WTC11 (cell line): ENCODE results near the gene HOXB3. TPM values are rescaled to one million over a fixed set of nuclear protein-coding genes. Genes with fewer than 3 reads are reported as not detected.

ENCODE experiments used
- ATAC-seq: fragments of 200-7000 bp; cut with Tn5 transposase; 2 replicates; pipeline ENCODE4 v1.10.0; 2021; ENCODE audit warnings: mild to moderate bottlenecking, moderate library complexity
- CTCF ChIA-PET: fragments of 300-600 bp; sonication (Branson Sonifier 250); formaldehyde crosslinking; loops from one replicate; lab custom pipeline; 2021; ENCODE audit warnings: antibody characterized with exemption; lab: Charles Lee
- POLR2A ChIA-PET: fragments of 350-600 bp; sonication (Branson Sonifier 250); formaldehyde crosslinking; loops from one replicate; lab custom pipeline; 2021; ENCODE audit warnings: antibody characterized with exemption; lab: Charles Lee
- DNase-seq: peaks from one replicate; pipeline ENCODE4 v3.0.0; 2021; ENCODE audit warnings: low spot score
- H3K27ac Mint-ChIP-seq: 2 replicates; pipeline ENCODE4 v1.8.0; 2021; ENCODE audit warnings: mixed read lengths
- H3K27me3 Mint-ChIP-seq: 2 replicates; pipeline ENCODE4 v1.8.0; 2021; ENCODE audit warnings: low read depth, mild to moderate bottlenecking, moderate library complexity, mixed read lengths
- H3K36me3 Mint-ChIP-seq: 2 replicates; pipeline ENCODE4 v1.8.0; 2021; ENCODE audit warnings: mixed read lengths
- H3K4me1 Mint-ChIP-seq: 2 replicates; pipeline ENCODE4 v1.8.0; 2022; ENCODE audit warnings: mixed read lengths
- H3K4me3 Mint-ChIP-seq: 2 replicates; pipeline ENCODE4 v1.8.0; 2021; ENCODE audit warnings: mild to moderate bottlenecking, moderate library complexity, mixed read lengths
- H3K9me3 Mint-ChIP-seq: 2 replicates; pipeline ENCODE4 v1.8.0; 2021; ENCODE audit warnings: mixed read lengths
- ESRRA ChIP-seq: sonication (generic); formaldehyde crosslinking; IDR thresholded peaks from 2 replicates; pipeline ENCODE4 v1.8.1; 2022; ENCODE audit warnings: mild to moderate bottlenecking, missing genetic modification reagents, borderline replicate concordance
- FOXJ3 ChIP-seq: sonication (generic); formaldehyde crosslinking; IDR thresholded peaks from 2 replicates; pipeline ENCODE4 v1.9.0; 2021; ENCODE audit warnings: missing genetic modification reagents, mild to moderate bottlenecking, borderline replicate concordance
- FOXP1 ChIP-seq: sonication (generic); formaldehyde crosslinking; IDR thresholded peaks from 2 replicates; pipeline ENCODE4 v1.8.0; 2022; ENCODE audit warnings: missing genetic modification reagents, mild to moderate bottlenecking, moderate library complexity, borderline replicate concordance
- GABPB1 ChIP-seq: sonication (generic); formaldehyde crosslinking; IDR thresholded peaks from 2 replicates; pipeline ENCODE4 v1.8.1; 2023; ENCODE audit warnings: mild to moderate bottlenecking, missing genetic modification reagents
- IRF2 ChIP-seq: sonication (generic); formaldehyde crosslinking; IDR thresholded peaks from 2 replicates; pipeline ENCODE4 v1.8.0; 2022; ENCODE audit warnings: low read depth, missing genetic modification reagents, borderline replicate concordance
- NFATC4 ChIP-seq: fragments of 250-450 bp; sonication (Bioruptor Pico); IDR thresholded peaks from 2 replicates; pipeline ENCODE4 v1.9.0; 2021; ENCODE audit warnings: mild to moderate bottlenecking
- NFYB ChIP-seq: sonication (generic); formaldehyde crosslinking; conservative IDR thresholded peaks from 2 replicates; pipeline ENCODE4 v1.8.0; 2022; ENCODE audit warnings: low read depth, missing genetic modification reagents
- NR3C1 ChIP-seq: sonication (generic); formaldehyde crosslinking; conservative IDR thresholded peaks from 2 replicates; pipeline ENCODE4 v1.8.1; 2023; ENCODE audit warnings: low read depth, mild to moderate bottlenecking, missing genetic modification reagents
- RORB ChIP-seq: fragments of 250-450 bp; sonication (Bioruptor Pico); IDR thresholded peaks from 2 replicates; pipeline ENCODE4 v1.9.0; 2021; ENCODE audit warnings: mild to moderate bottlenecking
- TEAD4 ChIP-seq: sonication (generic); formaldehyde crosslinking; IDR thresholded peaks from 2 replicates; pipeline ENCODE4 v1.8.0; 2022; ENCODE audit warnings: mild to moderate bottlenecking, missing genetic modification reagents
- ZBTB21 ChIP-seq: sonication (generic); formaldehyde crosslinking; IDR thresholded peaks from 2 replicates; pipeline ENCODE4 v1.8.1; 2023; ENCODE audit warnings: mild to moderate bottlenecking, missing genetic modification reagents, borderline replicate concordance
- ZNF121 ChIP-seq: sonication (generic); formaldehyde crosslinking; IDR thresholded peaks from 2 replicates; pipeline ENCODE4 v1.8.0; 2023; ENCODE audit warnings: missing genetic modification reagents
- ZNF138 ChIP-seq: sonication (generic); formaldehyde crosslinking; conservative IDR thresholded peaks from 2 replicates; pipeline ENCODE4 v1.8.1; 2022; ENCODE audit warnings: mild to moderate bottlenecking, moderate library complexity, missing genetic modification reagents
- ZNF416 ChIP-seq: fragments of 250-450 bp; sonication (Bioruptor Pico); IDR thresholded peaks from 2 replicates; pipeline ENCODE4 v1.9.0; 2021; ENCODE audit warnings: mild to moderate bottlenecking, inconsistent platforms
- ZSCAN18 ChIP-seq: fragments of 250-450 bp; sonication (Bioruptor Pico); IDR thresholded peaks from 2 replicates; pipeline ENCODE4 v2.1.2; 2022; ENCODE audit warnings: mild to moderate bottlenecking, moderate library complexity
- total RNA-seq: library from RNA; stranded (reverse); gene quantifications from 3 replicates; pipeline ENCODE4 v1.2.3, GENCODE V29; 2021
- TF ChIP-seq, protein P1 (sequence below): sonication (generic); formaldehyde crosslinking; IDR thresholded peaks from 2 replicates; pipeline ENCODE4 v1.8.1; 2023; ENCODE audit warnings: mild to moderate bottlenecking, missing genetic modification reagents
- TF ChIP-seq, protein P2 (sequence below): sonication (generic); formaldehyde crosslinking; IDR thresholded peaks from 2 replicates; pipeline ENCODE4 v1.8.1; 2022; ENCODE audit warnings: mild to moderate bottlenecking, moderate library complexity, missing genetic modification reagents
- TF ChIP-seq, protein P3 (sequence below): sonication (generic); formaldehyde crosslinking; IDR thresholded peaks from 2 replicates; pipeline ENCODE4 v1.8.1; 2022; ENCODE audit warnings: low read depth, missing genetic modification reagents, borderline replicate concordance
- TF ChIP-seq, protein P4 (sequence below): sonication (generic); formaldehyde crosslinking; conservative IDR thresholded peaks from 2 replicates; pipeline ENCODE4 v1.8.1; 2023; ENCODE audit warnings: mild to moderate bottlenecking, low read depth, missing genetic modification reagents, moderate library complexity
- TF ChIP-seq, protein P5 (sequence below): fragments of 250-450 bp; sonication (Bioruptor Pico); IDR thresholded peaks from 2 replicates; pipeline ENCODE4 v1.9.0; 2021; ENCODE audit warnings: moderate library complexity, mild to moderate bottlenecking, inconsistent platforms, borderline replicate concordance
- TF ChIP-seq, protein P6 (sequence below): sonication (generic); formaldehyde crosslinking; IDR thresholded peaks from 2 replicates; pipeline ENCODE4 v1.8.1; 2023; ENCODE audit warnings: mild to moderate bottlenecking, missing genetic modification reagents, moderate library complexity
- TF ChIP-seq, protein P7 (sequence below): sonication (generic); formaldehyde crosslinking; IDR thresholded peaks from 2 replicates; pipeline ENCODE4 v1.8.0; 2022; ENCODE audit warnings: mild to moderate bottlenecking, missing genetic modification reagents

The HOXB3 gene
- total RNA-seq, 1 experiment from 2014 or later: 0.09 TPM

DNA sequence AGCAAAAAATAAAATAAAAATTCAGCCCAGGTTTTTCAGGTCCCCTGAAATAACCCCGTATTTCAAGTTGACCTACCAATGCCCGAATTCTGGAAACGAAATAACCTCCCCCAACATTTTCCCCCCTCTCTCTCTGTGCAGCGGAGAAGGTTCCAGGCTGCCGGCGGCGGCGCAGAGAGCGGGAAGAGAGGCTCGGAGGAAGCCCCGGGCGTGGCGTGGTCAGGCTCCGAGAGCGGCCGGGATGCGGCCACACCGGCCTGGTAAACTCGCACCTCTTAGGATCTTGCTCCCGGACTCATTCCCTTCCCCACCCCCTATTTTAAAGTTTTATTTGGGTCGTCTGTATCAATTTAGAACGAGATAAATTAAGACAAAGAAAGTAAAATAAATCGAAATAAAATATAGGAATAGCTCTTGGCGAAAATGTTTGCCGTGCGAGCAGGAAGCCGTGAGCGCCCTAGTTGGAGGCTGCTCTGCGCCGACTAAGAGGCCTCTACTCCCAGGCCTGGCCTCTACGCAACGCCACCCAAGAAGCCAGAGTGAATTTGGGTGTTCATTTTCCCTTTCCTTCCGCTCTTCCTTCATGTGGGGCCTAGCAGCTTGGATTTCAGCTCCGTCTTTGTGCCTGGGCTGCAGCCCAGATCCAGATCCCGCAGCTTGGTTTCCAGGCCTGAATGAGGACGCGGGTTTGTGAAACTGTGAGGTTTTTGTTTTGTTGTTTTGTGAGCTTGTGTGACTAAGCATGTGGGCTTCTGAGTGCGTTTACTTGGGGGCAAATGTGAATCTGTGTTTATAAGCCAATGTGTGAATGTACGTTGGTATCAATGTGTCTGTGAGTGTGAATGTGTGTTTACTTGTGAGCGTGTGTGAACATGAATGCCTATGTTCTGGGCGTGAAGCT, 16.2 kb upstream of the HOXB3 start (continued):
- TF ChIP-seq, protein P1, sequence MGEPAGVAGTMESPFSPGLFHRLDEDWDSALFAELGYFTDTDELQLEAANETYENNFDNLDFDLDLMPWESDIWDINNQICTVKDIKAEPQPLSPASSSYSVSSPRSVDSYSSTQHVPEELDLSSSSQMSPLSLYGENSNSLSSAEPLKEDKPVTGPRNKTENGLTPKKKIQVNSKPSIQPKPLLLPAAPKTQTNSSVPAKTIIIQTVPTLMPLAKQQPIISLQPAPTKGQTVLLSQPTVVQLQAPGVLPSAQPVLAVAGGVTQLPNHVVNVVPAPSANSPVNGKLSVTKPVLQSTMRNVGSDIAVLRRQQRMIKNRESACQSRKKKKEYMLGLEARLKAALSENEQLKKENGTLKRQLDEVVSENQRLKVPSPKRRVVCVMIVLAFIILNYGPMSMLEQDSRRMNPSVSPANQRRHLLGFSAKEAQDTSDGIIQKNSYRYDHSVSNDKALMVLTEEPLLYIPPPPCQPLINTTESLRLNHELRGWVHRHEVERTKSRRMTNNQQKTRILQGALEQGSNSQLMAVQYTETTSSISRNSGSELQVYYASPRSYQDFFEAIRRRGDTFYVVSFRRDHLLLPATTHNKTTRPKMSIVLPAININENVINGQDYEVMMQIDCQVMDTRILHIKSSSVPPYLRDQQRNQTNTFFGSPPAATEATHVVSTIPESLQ (CRISPR knock-in tag): no peak
- no peak for TF ChIP-seq NFYB (CRISPR knock-in tag)
- TF ChIP-seq ZBTB21: no peak
- no peak for TF ChIP-seq RORB (CRISPR knock-in tag)

GRCh38 chr17:48605409-48605919, 15.4 kb upstream of the HOXB3 start:
- no peak for TF ChIP-seq ZSCAN18 (CRISPR knock-in tag)
- TF ChIP-seq ZNF138 (CRISPR knock-in tag): no peak
- TF ChIP-seq NR3C1 (CRISPR knock-in tag): no peak
- TF ChIP-seq, protein P2, sequence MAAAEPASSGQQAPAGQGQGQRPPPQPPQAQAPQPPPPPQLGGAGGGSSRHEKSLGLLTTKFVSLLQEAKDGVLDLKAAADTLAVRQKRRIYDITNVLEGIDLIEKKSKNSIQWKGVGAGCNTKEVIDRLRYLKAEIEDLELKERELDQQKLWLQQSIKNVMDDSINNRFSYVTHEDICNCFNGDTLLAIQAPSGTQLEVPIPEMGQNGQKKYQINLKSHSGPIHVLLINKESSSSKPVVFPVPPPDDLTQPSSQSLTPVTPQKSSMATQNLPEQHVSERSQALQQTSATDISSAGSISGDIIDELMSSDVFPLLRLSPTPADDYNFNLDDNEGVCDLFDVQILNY (CRISPR knock-in tag): no peak
- no peak for TF ChIP-seq TEAD4
- no peak for TF ChIP-seq FOXP1
- TF ChIP-seq, protein P3, sequence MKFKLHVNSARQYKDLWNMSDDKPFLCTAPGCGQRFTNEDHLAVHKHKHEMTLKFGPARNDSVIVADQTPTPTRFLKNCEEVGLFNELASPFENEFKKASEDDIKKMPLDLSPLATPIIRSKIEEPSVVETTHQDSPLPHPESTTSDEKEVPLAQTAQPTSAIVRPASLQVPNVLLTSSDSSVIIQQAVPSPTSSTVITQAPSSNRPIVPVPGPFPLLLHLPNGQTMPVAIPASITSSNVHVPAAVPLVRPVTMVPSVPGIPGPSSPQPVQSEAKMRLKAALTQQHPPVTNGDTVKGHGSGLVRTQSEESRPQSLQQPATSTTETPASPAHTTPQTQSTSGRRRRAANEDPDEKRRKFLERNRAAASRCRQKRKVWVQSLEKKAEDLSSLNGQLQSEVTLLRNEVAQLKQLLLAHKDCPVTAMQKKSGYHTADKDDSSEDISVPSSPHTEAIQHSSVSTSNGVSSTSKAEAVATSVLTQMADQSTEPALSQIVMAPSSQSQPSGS (CRISPR knock-in tag): no peak
- TF ChIP-seq ZNF416 (CRISPR knock-in tag): no peak
- TF ChIP-seq, protein P4, sequence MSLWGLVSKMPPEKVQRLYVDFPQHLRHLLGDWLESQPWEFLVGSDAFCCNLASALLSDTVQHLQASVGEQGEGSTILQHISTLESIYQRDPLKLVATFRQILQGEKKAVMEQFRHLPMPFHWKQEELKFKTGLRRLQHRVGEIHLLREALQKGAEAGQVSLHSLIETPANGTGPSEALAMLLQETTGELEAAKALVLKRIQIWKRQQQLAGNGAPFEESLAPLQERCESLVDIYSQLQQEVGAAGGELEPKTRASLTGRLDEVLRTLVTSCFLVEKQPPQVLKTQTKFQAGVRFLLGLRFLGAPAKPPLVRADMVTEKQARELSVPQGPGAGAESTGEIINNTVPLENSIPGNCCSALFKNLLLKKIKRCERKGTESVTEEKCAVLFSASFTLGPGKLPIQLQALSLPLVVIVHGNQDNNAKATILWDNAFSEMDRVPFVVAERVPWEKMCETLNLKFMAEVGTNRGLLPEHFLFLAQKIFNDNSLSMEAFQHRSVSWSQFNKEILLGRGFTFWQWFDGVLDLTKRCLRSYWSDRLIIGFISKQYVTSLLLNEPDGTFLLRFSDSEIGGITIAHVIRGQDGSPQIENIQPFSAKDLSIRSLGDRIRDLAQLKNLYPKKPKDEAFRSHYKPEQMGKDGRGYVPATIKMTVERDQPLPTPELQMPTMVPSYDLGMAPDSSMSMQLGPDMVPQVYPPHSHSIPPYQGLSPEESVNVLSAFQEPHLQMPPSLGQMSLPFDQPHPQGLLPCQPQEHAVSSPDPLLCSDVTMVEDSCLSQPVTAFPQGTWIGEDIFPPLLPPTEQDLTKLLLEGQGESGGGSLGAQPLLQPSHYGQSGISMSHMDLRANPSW (CRISPR knock-in tag): no peak
- TF ChIP-seq RORB (CRISPR knock-in tag): no peak
- TF ChIP-seq, protein P5, sequence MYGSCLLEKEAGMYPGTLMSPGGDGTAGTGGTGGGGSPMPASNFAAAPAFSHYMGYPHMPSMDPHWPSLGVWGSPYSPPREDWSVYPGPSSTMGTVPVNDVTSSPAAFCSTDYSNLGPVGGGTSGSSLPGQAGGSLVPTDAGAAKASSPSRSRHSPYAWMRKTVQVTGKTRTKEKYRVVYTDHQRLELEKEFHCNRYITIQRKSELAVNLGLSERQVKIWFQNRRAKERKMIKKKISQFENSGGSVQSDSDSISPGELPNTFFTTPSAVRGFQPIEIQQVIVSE (CRISPR knock-in tag): no peak
- TF ChIP-seq, protein P6, sequence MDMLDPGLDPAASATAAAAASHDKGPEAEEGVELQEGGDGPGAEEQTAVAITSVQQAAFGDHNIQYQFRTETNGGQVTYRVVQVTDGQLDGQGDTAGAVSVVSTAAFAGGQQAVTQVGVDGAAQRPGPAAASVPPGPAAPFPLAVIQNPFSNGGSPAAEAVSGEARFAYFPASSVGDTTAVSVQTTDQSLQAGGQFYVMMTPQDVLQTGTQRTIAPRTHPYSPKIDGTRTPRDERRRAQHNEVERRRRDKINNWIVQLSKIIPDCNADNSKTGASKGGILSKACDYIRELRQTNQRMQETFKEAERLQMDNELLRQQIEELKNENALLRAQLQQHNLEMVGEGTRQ (CRISPR knock-in tag): no peak
- TF ChIP-seq, protein P7, sequence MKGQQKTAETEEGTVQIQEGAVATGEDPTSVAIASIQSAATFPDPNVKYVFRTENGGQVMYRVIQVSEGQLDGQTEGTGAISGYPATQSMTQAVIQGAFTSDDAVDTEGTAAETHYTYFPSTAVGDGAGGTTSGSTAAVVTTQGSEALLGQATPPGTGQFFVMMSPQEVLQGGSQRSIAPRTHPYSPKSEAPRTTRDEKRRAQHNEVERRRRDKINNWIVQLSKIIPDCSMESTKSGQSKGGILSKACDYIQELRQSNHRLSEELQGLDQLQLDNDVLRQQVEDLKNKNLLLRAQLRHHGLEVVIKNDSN (CRISPR knock-in tag): no peak
- TF ChIP-seq ZNF121 (CRISPR knock-in tag): no peak
- no peak for TF ChIP-seq GABPB1 (CRISPR knock-in tag)
- TF ChIP-seq IRF2 (CRISPR knock-in tag): no peak
- TF ChIP-seq FOXJ3 (CRISPR knock-in tag): no peak
- TF ChIP-seq ESRRA (CRISPR knock-in tag): no peak
- no peak for TF ChIP-seq NFATC4 (CRISPR knock-in tag)
- Mint-ChIP-seq H3K4me3 (no peak overlapping the region), H3K9me3 (no peaks in the 10 kb centered on the region), H3K27ac (no peak overlapping the region), H3K36me3 (0 out of 2 replicates have a peak, but pooled peaks cover 5% of the 10 kb centered on the region), H3K27me3 (peaks cover 100% of the 10 kb centered on the region; the same call in 1 of the 2 replicates), H3K4me1 (peaks cover 14% of the 10 kb centered on the region)
- no peak for DNase-seq
- CTCF ChIA-PET: interaction anchor here (0.6 to 2.5 kb wide), 5 partner anchors 9 to 31 kb away, joined by 3 to 9 read pairs (median 4); no protein-coding TSS in a partner anchor
- ATAC-seq: no peak
- POLR2A ChIA-PET: no interaction called here
